ENCODE results near the gene LACTBL1. TPM values are rescaled to one million over a fixed set of nuclear protein-coding genes. Genes with fewer than 3 reads are reported as not detected.

LACTBL1 gene
- total RNA-seq, 1 experiment from 2014 or later, result 0.28 TPM

DNA sequence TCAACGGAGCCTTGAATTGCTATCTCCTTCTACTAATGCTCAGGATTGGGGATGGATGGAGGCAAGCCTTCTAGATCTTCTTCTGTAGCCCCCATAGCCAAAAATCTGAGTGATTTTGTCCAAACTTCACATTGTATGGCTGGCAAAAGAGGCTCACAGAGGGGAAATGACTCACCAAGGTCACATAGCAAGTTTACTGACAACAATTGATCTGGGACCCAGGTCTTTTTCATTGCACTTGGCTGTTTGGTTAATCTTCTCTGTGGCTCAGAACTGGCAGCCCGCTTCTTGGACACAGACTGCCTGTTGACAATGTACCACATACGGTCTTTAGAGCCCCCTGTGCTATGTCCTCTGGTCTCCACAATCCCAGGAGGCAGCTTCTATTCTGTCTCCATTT, 3.0 kb upstream of the LACTBL1 start:
- DNase-seq, result no peak
- no peaks in the 10 kb centered on the region for H3K9me3 ChIP-seq (ENCODE audit: insufficient read depth, low read depth)
- ChIA-PET CTCF (interaction anchor here (0.6 kb wide), 1 partner anchor 542 kb away, joined by 3 read pairs; no protein-coding TSS in a partner anchor), POLR2A (ENCODE audit: unreplicated experiment) (no interaction called here)
- H3K79me2 ChIP-seq (ENCODE audit: low read depth), result peaks cover 9% of the 10 kb centered on the region; the same call in 1 of the 2 replicates
- H3K4me3 ChIP-seq, result no peak overlapping the region
- H3K4me1 ChIP-seq (replicated peaks; ENCODE audit: insufficient read depth), result peaks cover 58% of the 10 kb centered on the region
- TF ChIP-seq, protein P1, sequence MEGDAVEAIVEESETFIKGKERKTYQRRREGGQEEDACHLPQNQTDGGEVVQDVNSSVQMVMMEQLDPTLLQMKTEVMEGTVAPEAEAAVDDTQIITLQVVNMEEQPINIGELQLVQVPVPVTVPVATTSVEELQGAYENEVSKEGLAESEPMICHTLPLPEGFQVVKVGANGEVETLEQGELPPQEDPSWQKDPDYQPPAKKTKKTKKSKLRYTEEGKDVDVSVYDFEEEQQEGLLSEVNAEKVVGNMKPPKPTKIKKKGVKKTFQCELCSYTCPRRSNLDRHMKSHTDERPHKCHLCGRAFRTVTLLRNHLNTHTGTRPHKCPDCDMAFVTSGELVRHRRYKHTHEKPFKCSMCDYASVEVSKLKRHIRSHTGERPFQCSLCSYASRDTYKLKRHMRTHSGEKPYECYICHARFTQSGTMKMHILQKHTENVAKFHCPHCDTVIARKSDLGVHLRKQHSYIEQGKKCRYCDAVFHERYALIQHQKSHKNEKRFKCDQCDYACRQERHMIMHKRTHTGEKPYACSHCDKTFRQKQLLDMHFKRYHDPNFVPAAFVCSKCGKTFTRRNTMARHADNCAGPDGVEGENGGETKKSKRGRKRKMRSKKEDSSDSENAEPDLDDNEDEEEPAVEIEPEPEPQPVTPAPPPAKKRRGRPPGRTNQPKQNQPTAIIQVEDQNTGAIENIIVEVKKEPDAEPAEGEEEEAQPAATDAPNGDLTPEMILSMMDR (conservative IDR thresholded peaks at IDR 0.05), result no peak
- TF ChIP-seq EZH2 (IDR thresholded peaks at IDR 0.05; ENCODE audit: low read depth), result no peak
- H3K27ac ChIP-seq, result peak overlapping the region; percentile 37; the same call in 1 of the 2 replicates
- no TSS peak for BruUV-seq (replicated peaks)
- H3F3A ChIP-seq (ENCODE audit: insufficient read depth, low read depth), result peaks cover 36% of the 10 kb centered on the region; the same call in 1 of the 2 replicates
- H3K9me2 ChIP-seq (ENCODE audit: insufficient read depth), result no peaks in the 10 kb centered on the region
- peak overlapping the region; percentile 76; the same call in 1 of the 2 replicates for H2AFZ ChIP-seq
- H3K4me2 ChIP-seq, result peak overlapping the region; percentile 69
- intact Hi-C loops (cut with micrococcal nuclease; ENCODE audit: unreplicated experiment), result loop anchor here (1.0 to 5.0 kb wide), 8 partner anchors 43 to 942 kb away; partner anchors contain the start of gene KDM1A
- no peaks in the 10 kb centered on the region for H3K27me3 ChIP-seq (ENCODE audit: insufficient read depth, low read depth)
- H3K36me3 ChIP-seq (ENCODE audit: low read depth), result no peaks in the 10 kb centered on the region
- no peaks in the 10 kb centered on the region for H4K20me1 ChIP-seq (ENCODE audit: insufficient read depth)

DNA sequence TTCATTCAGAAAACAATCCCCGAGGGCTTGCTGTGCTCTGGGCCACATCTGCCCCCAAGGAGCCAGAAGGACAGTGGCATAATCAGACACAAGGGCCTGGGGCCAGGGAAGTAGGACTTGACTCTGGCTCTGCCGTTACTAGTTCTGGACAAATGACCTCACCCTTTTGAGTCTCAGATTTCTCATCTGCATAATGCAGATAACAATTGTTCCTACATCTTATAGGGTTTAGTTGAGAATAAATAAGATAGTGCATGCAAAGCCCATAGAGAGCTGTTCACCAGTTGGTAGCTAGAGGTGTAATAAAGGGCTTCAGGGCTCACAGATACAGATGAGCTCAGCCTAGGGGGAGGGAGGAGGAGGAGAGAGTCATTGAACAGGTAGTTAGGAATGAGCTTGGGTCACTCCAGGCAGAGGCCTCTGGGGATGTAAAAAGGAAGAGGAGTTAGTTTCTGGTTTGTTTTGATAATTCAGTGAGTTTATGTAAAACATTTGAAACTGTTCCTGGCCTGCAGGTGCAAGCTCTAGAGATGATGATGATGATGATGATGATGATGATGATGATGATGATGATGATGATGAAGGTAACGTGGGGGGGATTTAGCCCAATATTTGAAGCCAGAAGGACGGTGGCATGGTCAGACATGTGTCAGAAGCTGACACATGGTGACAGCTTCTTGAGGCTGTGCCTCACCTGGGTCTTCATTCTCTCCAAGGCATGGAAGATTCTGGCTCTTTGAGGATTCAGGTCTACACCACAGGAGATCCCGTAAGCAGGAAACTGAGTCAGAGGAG, 858 bp downstream of the LACTBL1 start:
- H4K20me1 ChIP-seq (ENCODE audit: insufficient read depth), result no peaks in the 10 kb centered on the region
- H3K4me2 ChIP-seq, result peak overlapping the region; percentile 55
- no peak overlapping the region for H2AFZ ChIP-seq
- H3K27me3 ChIP-seq (ENCODE audit: insufficient read depth, low read depth), result no peaks in the 10 kb centered on the region
- intact Hi-C loops (cut with micrococcal nuclease; ENCODE audit: unreplicated experiment), result no loop called here
- no peaks in the 10 kb centered on the region for H3K36me3 ChIP-seq (ENCODE audit: low read depth)
- ChIA-PET POLR2A (ENCODE audit: unreplicated experiment) (interaction anchor here (0.5 to 0.7 kb wide), 4 partner anchors 115 to 624 kb away, joined by 4 to 19 read pairs (median 6); no protein-coding TSS in a partner anchor), CTCF (interaction anchor here (0.6 kb wide), 1 partner anchor 119 kb away, joined by 5 read pairs; no protein-coding TSS in a partner anchor)
- DNase-seq, result peak; percentile 33 to 79
- TSS peak; percentile 42 for BruUV-seq (replicated peaks)
- H3K4me3 ChIP-seq, result no peak overlapping the region
- peaks cover 18% of the 10 kb centered on the region; the same call in 1 of the 2 replicates for H3F3A ChIP-seq (ENCODE audit: insufficient read depth, low read depth)
- H3K9me3 ChIP-seq (ENCODE audit: insufficient read depth, low read depth), result no peaks in the 10 kb centered on the region
- no peak for TF ChIP-seq EZH2 (IDR thresholded peaks at IDR 0.05; ENCODE audit: low read depth)
- TF ChIP-seq, protein P1 (conservative IDR thresholded peaks at IDR 0.05), result no peak
- H3K27ac ChIP-seq, result peak overlapping the region; percentile 27; the same call in 1 of the 2 replicates
- H3K4me1 ChIP-seq (replicated peaks; ENCODE audit: insufficient read depth), result peaks cover 33% of the 10 kb centered on the region
- H3K9me2 ChIP-seq (ENCODE audit: insufficient read depth), result no peaks in the 10 kb centered on the region
- H3K79me2 ChIP-seq (ENCODE audit: low read depth), result peaks cover 1% of the 10 kb centered on the region; the same call in 1 of the 2 replicates

DNA sequence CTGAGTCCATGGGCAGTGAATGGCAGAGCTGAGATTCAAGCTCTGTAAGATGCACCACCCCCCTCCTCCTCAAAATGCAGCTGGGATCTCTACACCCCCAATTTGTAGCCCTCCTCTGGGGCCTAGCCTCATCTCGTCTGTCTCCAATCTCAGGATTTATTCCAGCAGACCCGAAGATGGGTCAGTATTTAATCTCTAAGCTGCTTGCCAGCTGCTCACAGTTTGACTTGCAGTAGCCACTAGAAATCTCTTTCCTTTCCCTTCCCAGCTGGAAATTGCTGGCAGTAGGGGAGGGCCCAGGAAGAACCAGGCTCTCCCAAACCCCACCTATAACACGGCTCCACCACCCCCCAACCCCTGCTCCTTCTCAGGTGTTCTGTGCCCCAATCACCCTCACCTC, 1.5 kb downstream of the LACTBL1 start:
- BruUV-seq (replicated peaks), result no TSS peak
- Histone ChIP-seq H3K9me3 (ENCODE audit: insufficient read depth, low read depth) (no peaks in the 10 kb centered on the region), H4K20me1 (ENCODE audit: insufficient read depth) (no peaks in the 10 kb centered on the region), H3K9me2 (ENCODE audit: insufficient read depth) (no peaks in the 10 kb centered on the region), H3K27me3 (ENCODE audit: insufficient read depth, low read depth) (no peaks in the 10 kb centered on the region), H3K27ac (peak overlapping the region; percentile 27; the same call in 1 of the 2 replicates), H3F3A (ENCODE audit: insufficient read depth, low read depth) (peaks cover 18% of the 10 kb centered on the region; the same call in 1 of the 2 replicates), H3K4me2 (peak overlapping the region; percentile 55), H2AFZ (no peak overlapping the region), H3K36me3 (ENCODE audit: low read depth) (no peaks in the 10 kb centered on the region), H3K79me2 (ENCODE audit: low read depth) (no peaks in the 10 kb centered on the region), H3K4me1 (replicated peaks; ENCODE audit: insufficient read depth) (peaks cover 28% of the 10 kb centered on the region), H3K4me3 (no peak overlapping the region)
- CTCF ChIA-PET, result no interaction called here
- POLR2A ChIA-PET (ENCODE audit: unreplicated experiment), result no interaction called here
- no peak for DNase-seq
- intact Hi-C loops (cut with micrococcal nuclease; ENCODE audit: unreplicated experiment), result no loop called here
- no peak for TF ChIP-seq EZH2 (IDR thresholded peaks at IDR 0.05; ENCODE audit: low read depth)
- TF ChIP-seq, protein P1 (conservative IDR thresholded peaks at IDR 0.05), result no peak
